Natural killer cell (primary cell): ENCODE data around the gene GRIA3. TPM values are rescaled to one million over a fixed set of nuclear protein-coding genes. Genes with fewer than 3 reads are reported as not detected.

ENCODE experiments used
- ATAC-seq, 3 donors: fragments of 150-1000 bp in 2 of 3; fragments of 200-7000 bp in 1 of 3; cut with Tn5 transposase; 1 replicate in 1 of 3; 2 replicates in 2 of 3; pipeline ENCODE4 v1.10.0; 2021; ENCODE audit warnings: mild to moderate bottlenecking in 2 of 3, moderate library complexity in 2 of 3
- DNase-seq, 2 donors: peaks; one replicate each; pipeline versions ENCODE4 v3.0.0 to v3.0.0-alpha.2; 2013 to 2021; ENCODE audit warnings: mixed read lengths in 1 of 2
- H3K27ac ChIP-seq: one replicate; pipeline ENCODE4 v1.5.1; 2013; ENCODE audit warnings: mild to moderate bottlenecking, low read length
- H3K27me3 ChIP-seq: one replicate; pipeline ENCODE4 v1.6.1; 2013; ENCODE audit warnings: low read length; ENCODE audit not compliant: control insufficient read depth, insufficient read depth
- H3K36me3 ChIP-seq: one replicate; pipeline ENCODE4 v1.6.1; 2013; ENCODE audit warnings: low read length; ENCODE audit not compliant: control insufficient read depth, insufficient read depth
- H3K4me1 ChIP-seq: one replicate; pipeline ENCODE4 v1.6.1; 2013; ENCODE audit warnings: low read length; ENCODE audit not compliant: control insufficient read depth, insufficient read depth
- H3K4me3 ChIP-seq: one replicate; pipeline ENCODE4 v1.5.1; 2013; ENCODE audit warnings: low read length
- H3K9me3 ChIP-seq: one replicate; pipeline ENCODE4 v1.6.1; 2013; ENCODE audit warnings: low read length; ENCODE audit not compliant: control insufficient read depth, insufficient read depth
- H3K27ac Mint-ChIP-seq, 2 donors: one replicate each; pipeline ENCODE4 v1.8.0; 2022; ENCODE audit warnings: mild to moderate bottlenecking in 2 of 2, mixed read lengths in 2 of 2, moderate library complexity in 1 of 2
- H3K27me3 Mint-ChIP-seq, 2 donors: one replicate each; pipeline ENCODE4 v1.8.0; 2022; ENCODE audit warnings: low read depth in 2 of 2, mixed read lengths in 2 of 2
- H3K36me3 Mint-ChIP-seq: one replicate; pipeline ENCODE4 v1.8.0; 2022; ENCODE audit warnings: mixed read lengths
- H3K4me1 Mint-ChIP-seq, 2 donors: one replicate each; pipeline ENCODE4 v1.8.0; 2022; ENCODE audit warnings: mixed read lengths in 2 of 2
- H3K4me3 Mint-ChIP-seq: one replicate; pipeline ENCODE4 v1.8.0; 2022; ENCODE audit warnings: mild to moderate bottlenecking, moderate library complexity, mixed read lengths
- H3K9me3 Mint-ChIP-seq, 2 donors: one replicate each; pipeline ENCODE4 v1.8.0; 2022; ENCODE audit warnings: mixed read lengths in 2 of 2
- CTCF ChIP-seq: fragments of 200-600 bp; IDR thresholded peaks from one replicate; pipeline ENCODE4 v1.8.0; 2022; ENCODE audit warnings: antibody characterized with exemption
- WGBS: methylation state at CpG from one replicate; pipeline ENCODE4 v1.1.7; 2013; ENCODE audit warnings: missing lambda C conversion rate; ENCODE audit not compliant: insufficient coverage; 5-methylcytosine and 5-hydroxymethylcytosine counted together
- intact Hi-C: fragments of 100-400 bp; cut with micrococcal nuclease; formaldehyde crosslinking; loops from one replicate; pipeline ENCODE4 v1.14.2; 2022
- total RNA-seq, 4 donors: library from RNA; stranded (reverse); fragments of 120-200 nt in 1 of 4; gene quantifications; one replicate each; pipeline versions ENCODE4 v1.2.3 to v1.2.4, GENCODE V29; 2013 to 2022

The GRIA3 gene
- total RNA-seq, 3 donors from 2014 or later (not counting 1 experiment from before 2014, with no cell fraction given): not detected

GRCh38 chrX:123303429-123303828 is 119.4 kb downstream of the GRIA3 start:
- H3K4me3 Mint-ChIP-seq: no peak overlapping the region
- 88% methylated on average over 2 of the region's 2 CpGs for WGBS

GRCh38 chrX:123308658-123309057 is 124.6 kb downstream of the GRIA3 start:
- 89% methylated on average over 5 of the region's 5 CpGs for WGBS
- Histone ChIP-seq H3K9me3 (no peaks in the 10 kb centered on the region), H3K4me3 (no peak overlapping the region), H3K27ac (no peak overlapping the region), H3K4me1 (no peaks in the 10 kb centered on the region), H3K36me3 (no peaks in the 10 kb centered on the region), H3K27me3 (no peaks in the 10 kb centered on the region)
- ATAC-seq (no peak), DNase-seq (no peak)
- H3K4me1 Mint-ChIP-seq: no peaks in the 10 kb centered on the region
- no peak overlapping the region for H3K4me3 Mint-ChIP-seq
- no peak overlapping the region for H3K27ac Mint-ChIP-seq
- no peaks in the 10 kb centered on the region for H3K36me3 Mint-ChIP-seq
- TF ChIP-seq CTCF: no peak
- intact Hi-C loops: no loop called here
- no peaks in the 10 kb centered on the region for H3K27me3 Mint-ChIP-seq
- H3K9me3 Mint-ChIP-seq: no peaks in the 10 kb centered on the region

More at GRCh38 chrX:123303429-123303828, 119.4 kb downstream of the GRIA3 start:
- H3K27me3 Mint-ChIP-seq: peaks cover 0 to 21% of the 10 kb centered on the region in 2 donors
- Histone ChIP-seq H3K9me3 (no peaks in the 10 kb centered on the region), H3K4me1 (no peaks in the 10 kb centered on the region), H3K27ac (no peak overlapping the region), H3K36me3 (no peaks in the 10 kb centered on the region), H3K27me3 (no peaks in the 10 kb centered on the region), H3K4me3 (no peak overlapping the region)
- H3K36me3 Mint-ChIP-seq: peaks cover 8% of the 10 kb centered on the region
- no peaks in the 10 kb centered on the region for H3K9me3 Mint-ChIP-seq
- ATAC-seq (no peak), DNase-seq (no peak)
- no peaks in the 10 kb centered on the region for H3K4me1 Mint-ChIP-seq
- intact Hi-C loops: no loop called here
- H3K27ac Mint-ChIP-seq: no peak overlapping the region
- no peak for TF ChIP-seq CTCF

- ATAC-seq (no peak), DNase-seq (no peak)
- Mint-ChIP-seq H3K4me1 (no peaks in the 10 kb centered on the region), H3K4me3 (no peak overlapping the region), H3K36me3 (no peaks in the 10 kb centered on the region), H3K9me3 (no peaks in the 10 kb centered on the region), H3K27ac (no peak overlapping the region), H3K27me3 (no peaks in the 10 kb centered on the region)
- Histone ChIP-seq H3K36me3 (no peaks in the 10 kb centered on the region), H3K27me3 (no peaks in the 10 kb centered on the region), H3K4me3 (no peak overlapping the region), H3K27ac (no peak overlapping the region), H3K4me1 (no peaks in the 10 kb centered on the region), H3K9me3 (no peaks in the 10 kb centered on the region)
- intact Hi-C loops: no loop called here
- no peak for TF ChIP-seq CTCF
Observed at GRCh38 chrX:123310112-123310511, 126.0 kb downstream of the GRIA3 start.

- Mint-ChIP-seq H3K4me3 (no peak overlapping the region), H3K4me1 (no peaks in the 10 kb centered on the region), H3K36me3 (no peaks in the 10 kb centered on the region), H3K27me3 (no peaks in the 10 kb centered on the region), H3K9me3 (no peaks in the 10 kb centered on the region), H3K27ac (no peak overlapping the region)
- ATAC-seq: no peak
- Histone ChIP-seq H3K36me3 (no peaks in the 10 kb centered on the region), H3K27ac (no peak overlapping the region), H3K4me1 (no peaks in the 10 kb centered on the region), H3K4me3 (no peak overlapping the region), H3K9me3 (no peaks in the 10 kb centered on the region), H3K27me3 (no peaks in the 10 kb centered on the region)
- intact Hi-C loops: no loop called here
- WGBS: no CpG with 5 or more reads among the region's 1 CpG
- no peak for DNase-seq
- TF ChIP-seq CTCF: no peak
Observed at GRCh38 chrX:123311486-123311885, 127.4 kb downstream of the GRIA3 start.
